HG02943 (cell line): ENCODE results near the gene UQCRC2.
"Not testable (repeated sequence)": the region's sequence is repeated elsewhere in the genome, so short reads cannot be mapped to it uniquely, and the experiment has no call there.

ENCODE experiments used
- ATAC-seq: cut with Tn5 transposase; IDR thresholded peaks from one replicate; pipeline ENCODE4 v1.9.1; 2021; ENCODE audit warnings: mild to moderate bottlenecking, low read depth, moderate library complexity; ENCODE audit not compliant: unreplicated experiment

UQCRC2 gene

DNA sequence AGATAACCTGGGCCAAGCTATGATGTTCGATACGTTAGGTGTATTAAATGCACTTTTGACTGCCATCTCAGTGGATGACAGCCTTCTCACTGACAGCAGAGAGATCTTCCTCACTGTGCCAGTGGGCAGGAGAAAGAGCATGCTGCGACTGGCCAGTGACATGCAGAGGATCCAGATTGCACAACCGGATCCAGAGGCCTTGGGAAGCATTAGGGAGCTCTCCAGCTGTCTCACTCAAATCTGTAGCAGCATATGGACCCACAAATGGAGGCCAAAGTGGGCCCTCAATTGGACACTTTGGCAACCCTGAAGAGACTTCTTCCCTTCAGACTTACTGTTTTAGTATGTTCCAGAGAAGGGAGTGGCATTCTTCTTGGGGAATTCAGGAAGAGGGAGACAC, 26.9 kb downstream of the UQCRC2 start:
- no peak for ATAC-seq

GRCh38 chr16:21982108-21982507, 28.9 kb downstream of the UQCRC2 start:
- ATAC-seq: no peak

GRCh38 chr16:21984062-21984461, 30.9 kb downstream of the UQCRC2 start:
- no peak for ATAC-seq

DNA sequence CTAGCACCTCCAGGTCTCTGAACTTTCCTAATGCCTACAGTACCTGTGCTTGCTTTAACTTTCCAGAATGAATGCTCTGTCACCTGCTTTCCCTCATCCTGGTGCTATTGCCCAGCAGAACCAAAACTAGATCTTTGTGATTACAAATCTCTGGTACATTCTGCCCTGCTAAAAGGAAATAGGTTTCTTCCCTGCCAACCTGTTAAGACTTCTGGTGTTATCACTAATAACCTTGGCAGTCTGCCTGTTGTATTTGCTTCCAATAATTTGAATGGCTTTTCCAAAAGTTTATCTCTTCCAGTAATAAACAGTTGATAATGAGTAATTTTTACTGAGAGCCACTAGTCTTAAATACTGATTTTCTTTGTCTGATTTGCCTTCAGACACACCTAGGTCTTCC, 32.4 kb downstream of the UQCRC2 start:
- no peak for ATAC-seq

DNA sequence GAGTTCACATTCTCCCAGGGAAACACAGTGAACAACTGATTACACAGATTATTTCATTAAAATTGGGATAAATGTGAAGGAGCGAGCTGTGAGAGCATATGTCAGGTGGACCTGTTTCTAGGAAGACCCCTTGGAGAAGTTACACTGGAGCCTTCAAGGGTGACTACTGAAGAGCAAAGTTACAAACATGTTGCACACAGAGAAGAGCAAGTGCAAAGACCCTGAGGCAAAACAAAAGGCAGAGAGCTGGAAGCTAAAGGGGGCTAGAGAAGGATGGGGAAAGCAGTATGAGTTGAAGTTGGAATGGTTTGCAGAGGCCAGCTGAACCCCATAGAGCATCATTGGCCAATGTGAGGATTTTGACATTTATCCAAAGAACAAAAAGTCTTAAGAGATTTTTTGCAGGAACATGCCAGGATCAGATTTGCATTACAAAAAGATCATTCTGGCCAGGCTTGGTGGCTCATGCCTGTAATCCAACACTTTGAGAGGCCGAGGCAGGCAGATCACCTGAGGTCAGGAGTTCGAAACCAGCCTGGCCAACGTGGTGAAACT, 33.6 kb downstream of the UQCRC2 start:
- no peak for ATAC-seq

GRCh38 chr16:21987498-21987897, 34.3 kb downstream of the UQCRC2 start:
- ATAC-seq: no peak

- ATAC-seq: no peak
Observed at GRCh38 chr16:21989133-21989532, 36.0 kb downstream of the UQCRC2 start.

DNA sequence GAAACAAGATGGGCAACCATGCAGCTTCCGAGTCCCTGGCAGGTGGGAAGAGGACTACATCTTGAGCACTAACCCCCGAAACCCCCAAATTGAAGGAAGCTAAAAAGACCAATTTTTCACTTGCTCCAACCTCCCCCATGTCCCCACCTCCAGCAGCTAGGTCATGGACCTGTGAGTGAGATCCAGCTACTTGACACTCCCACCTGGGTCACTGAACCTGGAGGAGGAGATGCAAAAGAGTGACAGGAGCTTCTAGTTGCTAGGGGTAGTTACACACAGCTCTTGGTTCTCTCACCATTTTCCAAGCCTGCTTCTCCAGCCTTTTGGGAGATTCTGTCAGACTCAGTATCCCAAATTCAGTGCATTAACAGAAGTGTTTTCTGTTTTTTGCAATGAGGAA, 36.6 kb downstream of the UQCRC2 start:
- no peak for ATAC-seq

DNA sequence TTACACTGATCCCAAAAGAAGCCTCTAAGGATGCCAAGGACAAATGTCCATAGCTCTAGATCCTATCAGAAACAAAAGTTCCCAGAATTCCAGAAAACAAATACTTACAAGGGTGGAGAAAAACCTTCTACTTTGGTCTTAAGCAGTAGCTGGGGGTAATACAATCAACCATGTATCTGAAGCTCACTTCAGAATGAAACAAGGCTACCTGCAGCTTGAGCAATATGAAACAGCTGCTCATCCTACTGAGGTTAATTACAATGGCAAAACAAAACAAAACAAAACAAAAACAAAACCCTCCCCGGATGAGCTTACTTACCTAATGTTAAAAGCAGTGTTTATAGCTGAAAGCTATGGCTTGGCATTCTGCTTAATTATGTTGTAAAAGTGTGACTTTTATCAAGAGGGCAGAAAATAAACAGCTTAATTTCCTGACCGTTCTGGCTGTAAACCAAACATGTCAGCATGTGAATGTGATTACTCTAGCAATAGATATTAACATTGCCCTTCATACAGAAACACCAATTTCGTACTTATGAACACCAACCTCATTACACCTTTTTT, 37.3 kb downstream of the UQCRC2 start:
- ATAC-seq: no peak

DNA sequence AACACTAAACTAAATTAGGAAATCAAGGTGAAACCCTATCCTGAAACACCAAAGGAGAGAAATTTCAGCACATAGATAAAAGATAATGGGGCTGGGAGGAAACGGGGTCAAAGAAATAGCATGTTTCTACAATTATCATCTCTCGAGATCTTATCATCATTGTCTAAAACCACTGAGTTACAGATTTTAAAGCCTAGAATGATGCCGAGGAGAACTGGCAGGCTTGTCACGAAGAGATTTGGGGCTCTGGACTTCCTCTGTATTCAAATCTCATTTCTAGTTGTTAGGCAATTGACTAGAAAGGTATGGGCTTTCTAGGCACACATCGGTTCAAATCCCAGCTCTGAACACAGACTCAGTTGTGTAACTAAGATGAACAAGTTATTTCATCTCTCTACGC, 38.5 kb downstream of the UQCRC2 start:
- ATAC-seq: no peak

GRCh38 chr16:21994856-21995465, 41.8 kb downstream of the UQCRC2 start:
- no peak for ATAC-seq

- ATAC-seq: no peak
Observed at GRCh38 chr16:21996923-21997696, 43.9 kb downstream of the UQCRC2 start.

- no peak for ATAC-seq
Observed at GRCh38 chr16:21997697-21998480, 44.7 kb downstream of the UQCRC2 start.

DNA sequence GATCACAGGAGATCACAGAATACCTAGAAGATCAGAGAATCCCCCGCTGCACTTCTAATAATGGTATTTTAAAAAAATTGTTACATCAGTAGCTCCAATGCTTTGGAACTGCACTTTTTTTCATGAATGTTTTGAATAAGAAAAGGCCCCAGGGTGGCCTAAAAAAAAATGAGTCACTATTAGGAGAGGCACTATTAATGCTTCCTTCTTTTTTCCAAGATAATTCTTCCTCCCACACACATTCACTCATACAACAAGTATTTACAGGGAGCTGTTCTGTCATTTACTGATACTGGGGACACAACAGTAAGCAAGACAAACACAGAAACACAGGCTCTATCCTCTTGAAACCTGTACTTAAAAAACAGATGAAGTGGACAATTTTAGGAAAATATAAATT, 48.4 kb downstream of the UQCRC2 start:
- no peak for ATAC-seq

DNA sequence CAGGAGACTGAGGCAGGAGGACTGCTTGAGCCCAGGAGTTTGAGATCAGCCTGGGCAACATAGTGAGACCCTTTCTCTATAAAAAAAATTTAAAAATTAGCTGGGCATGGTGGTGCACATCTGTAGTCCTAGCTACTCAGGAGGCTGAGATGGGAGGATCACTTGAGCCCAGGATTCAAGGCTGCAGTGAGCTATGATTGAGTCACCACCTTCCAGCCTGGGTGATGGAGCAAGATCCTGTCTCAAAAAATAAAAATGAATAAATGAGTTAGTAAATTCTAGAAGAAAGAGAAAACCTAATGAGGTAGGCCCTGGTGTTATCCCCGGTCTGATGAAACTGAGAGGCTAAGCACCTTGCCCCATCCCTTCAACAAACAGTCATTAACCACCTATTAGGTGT, 48.9 kb downstream of the UQCRC2 start:
- ATAC-seq: not testable (repeated sequence)

- ATAC-seq: no peak
Observed at GRCh38 chr16:22003195-22003594, 50.0 kb downstream of the UQCRC2 start.

- no peak for ATAC-seq
Observed at GRCh38 chr16:22004341-22004740, 51.2 kb downstream of the UQCRC2 start.

GRCh38 chr16:22005746-22006145, 52.6 kb downstream of the UQCRC2 start:
- no peak for ATAC-seq

- ATAC-seq: no peak
Observed at GRCh38 chr16:22006636-22007035, 53.5 kb downstream of the UQCRC2 start.

GRCh38 chr16:22007159-22007508, 54.0 kb downstream of the UQCRC2 start:
- no peak for ATAC-seq
